ENCODE data around the gene RANBP10. TPM values are rescaled to one million over a fixed set of nuclear protein-coding genes. Genes with fewer than 3 reads are reported as not detected.

Gene RANBP10
- total and polyA plus RNA-seq, 2 of the 13 experiments (the other 11 are each of a cell fraction or from before 2014, with no cell fraction given): 9.2 to 22.7 TPM

DNA sequence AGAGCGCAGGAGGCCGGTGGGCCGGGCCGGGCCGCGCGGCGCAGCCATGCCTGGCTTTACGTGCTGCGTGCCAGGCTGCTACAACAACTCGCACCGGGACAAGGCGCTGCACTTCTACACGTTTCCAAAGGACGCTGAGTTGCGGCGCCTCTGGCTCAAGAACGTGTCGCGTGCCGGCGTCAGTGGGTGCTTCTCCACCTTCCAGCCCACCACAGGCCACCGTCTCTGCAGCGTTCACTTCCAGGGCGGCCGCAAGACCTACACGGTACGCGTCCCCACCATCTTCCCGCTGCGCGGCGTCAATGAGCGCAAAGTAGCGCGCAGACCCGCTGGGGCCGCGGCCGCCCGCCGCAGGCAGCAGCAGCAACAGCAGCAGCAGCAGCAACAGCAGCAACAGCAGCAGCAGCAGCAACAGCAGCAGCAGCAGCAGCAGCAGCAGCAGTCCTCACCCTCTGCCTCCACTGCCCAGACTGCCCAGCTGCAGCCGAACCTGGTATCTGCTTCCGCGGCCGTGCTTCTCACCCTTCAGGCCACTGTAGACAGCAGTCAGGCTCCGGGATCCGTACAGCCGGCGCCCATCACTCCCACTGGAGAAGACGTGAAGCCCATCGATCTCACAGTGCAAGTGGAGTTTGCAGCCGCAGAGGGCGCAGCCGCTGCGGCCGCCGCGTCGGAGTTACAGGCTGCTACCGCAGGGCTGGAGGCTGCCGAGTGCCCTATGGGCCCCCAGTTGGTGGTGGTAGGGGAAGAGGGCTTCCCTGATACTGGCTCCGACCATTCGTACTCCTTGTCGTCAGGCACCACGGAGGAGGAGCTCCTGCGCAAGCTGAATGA is 36.4 kb upstream of the RANBP10 start (continued):
- TF ChIP-seq, protein P1, sequence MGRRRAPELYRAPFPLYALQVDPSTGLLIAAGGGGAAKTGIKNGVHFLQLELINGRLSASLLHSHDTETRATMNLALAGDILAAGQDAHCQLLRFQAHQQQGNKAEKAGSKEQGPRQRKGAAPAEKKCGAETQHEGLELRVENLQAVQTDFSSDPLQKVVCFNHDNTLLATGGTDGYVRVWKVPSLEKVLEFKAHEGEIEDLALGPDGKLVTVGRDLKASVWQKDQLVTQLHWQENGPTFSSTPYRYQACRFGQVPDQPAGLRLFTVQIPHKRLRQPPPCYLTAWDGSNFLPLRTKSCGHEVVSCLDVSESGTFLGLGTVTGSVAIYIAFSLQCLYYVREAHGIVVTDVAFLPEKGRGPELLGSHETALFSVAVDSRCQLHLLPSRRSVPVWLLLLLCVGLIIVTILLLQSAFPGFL (CRISPR knock-in tag; IDR thresholded peaks at IDR 0.05): no peak
- TF ChIP-seq, protein P2, sequence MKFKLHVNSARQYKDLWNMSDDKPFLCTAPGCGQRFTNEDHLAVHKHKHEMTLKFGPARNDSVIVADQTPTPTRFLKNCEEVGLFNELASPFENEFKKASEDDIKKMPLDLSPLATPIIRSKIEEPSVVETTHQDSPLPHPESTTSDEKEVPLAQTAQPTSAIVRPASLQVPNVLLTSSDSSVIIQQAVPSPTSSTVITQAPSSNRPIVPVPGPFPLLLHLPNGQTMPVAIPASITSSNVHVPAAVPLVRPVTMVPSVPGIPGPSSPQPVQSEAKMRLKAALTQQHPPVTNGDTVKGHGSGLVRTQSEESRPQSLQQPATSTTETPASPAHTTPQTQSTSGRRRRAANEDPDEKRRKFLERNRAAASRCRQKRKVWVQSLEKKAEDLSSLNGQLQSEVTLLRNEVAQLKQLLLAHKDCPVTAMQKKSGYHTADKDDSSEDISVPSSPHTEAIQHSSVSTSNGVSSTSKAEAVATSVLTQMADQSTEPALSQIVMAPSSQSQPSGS (CRISPR knock-in tag; IDR thresholded peaks at IDR 0.05): no peak
- TF ChIP-seq, protein P3, sequence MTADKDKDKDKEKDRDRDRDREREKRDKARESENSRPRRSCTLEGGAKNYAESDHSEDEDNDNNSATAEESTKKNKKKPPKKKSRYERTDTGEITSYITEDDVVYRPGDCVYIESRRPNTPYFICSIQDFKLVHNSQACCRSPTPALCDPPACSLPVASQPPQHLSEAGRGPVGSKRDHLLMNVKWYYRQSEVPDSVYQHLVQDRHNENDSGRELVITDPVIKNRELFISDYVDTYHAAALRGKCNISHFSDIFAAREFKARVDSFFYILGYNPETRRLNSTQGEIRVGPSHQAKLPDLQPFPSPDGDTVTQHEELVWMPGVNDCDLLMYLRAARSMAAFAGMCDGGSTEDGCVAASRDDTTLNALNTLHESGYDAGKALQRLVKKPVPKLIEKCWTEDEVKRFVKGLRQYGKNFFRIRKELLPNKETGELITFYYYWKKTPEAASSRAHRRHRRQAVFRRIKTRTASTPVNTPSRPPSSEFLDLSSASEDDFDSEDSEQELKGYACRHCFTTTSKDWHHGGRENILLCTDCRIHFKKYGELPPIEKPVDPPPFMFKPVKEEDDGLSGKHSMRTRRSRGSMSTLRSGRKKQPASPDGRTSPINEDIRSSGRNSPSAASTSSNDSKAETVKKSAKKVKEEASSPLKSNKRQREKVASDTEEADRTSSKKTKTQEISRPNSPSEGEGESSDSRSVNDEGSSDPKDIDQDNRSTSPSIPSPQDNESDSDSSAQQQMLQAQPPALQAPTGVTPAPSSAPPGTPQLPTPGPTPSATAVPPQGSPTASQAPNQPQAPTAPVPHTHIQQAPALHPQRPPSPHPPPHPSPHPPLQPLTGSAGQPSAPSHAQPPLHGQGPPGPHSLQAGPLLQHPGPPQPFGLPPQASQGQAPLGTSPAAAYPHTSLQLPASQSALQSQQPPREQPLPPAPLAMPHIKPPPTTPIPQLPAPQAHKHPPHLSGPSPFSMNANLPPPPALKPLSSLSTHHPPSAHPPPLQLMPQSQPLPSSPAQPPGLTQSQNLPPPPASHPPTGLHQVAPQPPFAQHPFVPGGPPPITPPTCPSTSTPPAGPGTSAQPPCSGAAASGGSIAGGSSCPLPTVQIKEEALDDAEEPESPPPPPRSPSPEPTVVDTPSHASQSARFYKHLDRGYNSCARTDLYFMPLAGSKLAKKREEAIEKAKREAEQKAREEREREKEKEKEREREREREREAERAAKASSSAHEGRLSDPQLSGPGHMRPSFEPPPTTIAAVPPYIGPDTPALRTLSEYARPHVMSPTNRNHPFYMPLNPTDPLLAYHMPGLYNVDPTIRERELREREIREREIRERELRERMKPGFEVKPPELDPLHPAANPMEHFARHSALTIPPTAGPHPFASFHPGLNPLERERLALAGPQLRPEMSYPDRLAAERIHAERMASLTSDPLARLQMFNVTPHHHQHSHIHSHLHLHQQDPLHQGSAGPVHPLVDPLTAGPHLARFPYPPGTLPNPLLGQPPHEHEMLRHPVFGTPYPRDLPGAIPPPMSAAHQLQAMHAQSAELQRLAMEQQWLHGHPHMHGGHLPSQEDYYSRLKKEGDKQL (CRISPR knock-in tag; IDR thresholded peaks at IDR 0.05; ENCODE audit: low read depth): no peak
- TF ChIP-seq, protein P4, sequence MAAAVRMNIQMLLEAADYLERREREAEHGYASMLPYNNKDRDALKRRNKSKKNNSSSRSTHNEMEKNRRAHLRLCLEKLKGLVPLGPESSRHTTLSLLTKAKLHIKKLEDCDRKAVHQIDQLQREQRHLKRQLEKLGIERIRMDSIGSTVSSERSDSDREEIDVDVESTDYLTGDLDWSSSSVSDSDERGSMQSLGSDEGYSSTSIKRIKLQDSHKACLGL (CRISPR knock-in tag; IDR thresholded peaks at IDR 0.05): no peak; the same call in none of the 2 replicates
- no peak for TF ChIP-seq FOXA1 (IDR thresholded peaks at IDR 0.05)
- TF ChIP-seq FOXA1 (CRISPR knock-in tag; IDR thresholded peaks at IDR 0.05): no peak; the same call in 1 of the 2 replicates
- TF ChIP-seq, protein P5, sequence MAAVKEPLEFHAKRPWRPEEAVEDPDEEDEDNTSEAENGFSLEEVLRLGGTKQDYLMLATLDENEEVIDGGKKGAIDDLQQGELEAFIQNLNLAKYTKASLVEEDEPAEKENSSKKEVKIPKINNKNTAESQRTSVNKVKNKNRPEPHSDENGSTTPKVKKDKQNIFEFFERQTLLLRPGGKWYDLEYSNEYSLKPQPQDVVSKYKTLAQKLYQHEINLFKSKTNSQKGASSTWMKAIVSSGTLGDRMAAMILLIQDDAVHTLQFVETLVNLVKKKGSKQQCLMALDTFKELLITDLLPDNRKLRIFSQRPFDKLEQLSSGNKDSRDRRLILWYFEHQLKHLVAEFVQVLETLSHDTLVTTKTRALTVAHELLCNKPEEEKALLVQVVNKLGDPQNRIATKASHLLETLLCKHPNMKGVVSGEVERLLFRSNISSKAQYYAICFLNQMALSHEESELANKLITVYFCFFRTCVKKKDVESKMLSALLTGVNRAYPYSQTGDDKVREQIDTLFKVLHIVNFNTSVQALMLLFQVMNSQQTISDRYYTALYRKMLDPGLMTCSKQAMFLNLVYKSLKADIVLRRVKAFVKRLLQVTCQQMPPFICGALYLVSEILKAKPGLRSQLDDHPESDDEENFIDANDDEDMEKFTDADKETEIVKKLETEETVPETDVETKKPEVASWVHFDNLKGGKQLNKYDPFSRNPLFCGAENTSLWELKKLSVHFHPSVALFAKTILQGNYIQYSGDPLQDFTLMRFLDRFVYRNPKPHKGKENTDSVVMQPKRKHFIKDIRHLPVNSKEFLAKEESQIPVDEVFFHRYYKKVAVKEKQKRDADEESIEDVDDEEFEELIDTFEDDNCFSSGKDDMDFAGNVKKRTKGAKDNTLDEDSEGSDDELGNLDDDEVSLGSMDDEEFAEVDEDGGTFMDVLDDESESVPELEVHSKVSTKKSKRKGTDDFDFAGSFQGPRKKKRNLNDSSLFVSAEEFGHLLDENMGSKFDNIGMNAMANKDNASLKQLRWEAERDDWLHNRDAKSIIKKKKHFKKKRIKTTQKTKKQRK (IDR thresholded peaks at IDR 0.05; ENCODE audit: low read length): no peak
- peak; percentile 51; the same call in 1 of the 2 replicates for TF ChIP-seq ZMYM3 (CRISPR knock-in tag; IDR thresholded peaks at IDR 0.05)
- no peak for TF ChIP-seq REXO4 (CRISPR knock-in tag; IDR thresholded peaks at IDR 0.05; ENCODE audit: borderline replicate concordance)
- 0 out of 2 replicates have a peak, but pooled peaks have one; percentile 23 for TF ChIP-seq ETV5 (CRISPR knock-in tag; IDR thresholded peaks at IDR 0.05; ENCODE audit: borderline replicate concordance)
- peak; percentile 7; the same call in 1 of the 2 replicates for TF ChIP-seq ZNF329 (CRISPR knock-in tag; IDR thresholded peaks at IDR 0.05; ENCODE audit: low read depth)
- TF ChIP-seq, protein P6, sequence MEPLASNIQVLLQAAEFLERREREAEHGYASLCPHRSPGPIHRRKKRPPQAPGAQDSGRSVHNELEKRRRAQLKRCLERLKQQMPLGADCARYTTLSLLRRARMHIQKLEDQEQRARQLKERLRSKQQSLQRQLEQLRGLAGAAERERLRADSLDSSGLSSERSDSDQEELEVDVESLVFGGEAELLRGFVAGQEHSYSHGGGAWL (CRISPR knock-in tag; IDR thresholded peaks at IDR 0.05): no peak
- no peak for TF ChIP-seq NFKB2 (CRISPR knock-in tag; IDR thresholded peaks at IDR 0.05; ENCODE audit: borderline replicate concordance)
- TF ChIP-seq, protein P7, sequence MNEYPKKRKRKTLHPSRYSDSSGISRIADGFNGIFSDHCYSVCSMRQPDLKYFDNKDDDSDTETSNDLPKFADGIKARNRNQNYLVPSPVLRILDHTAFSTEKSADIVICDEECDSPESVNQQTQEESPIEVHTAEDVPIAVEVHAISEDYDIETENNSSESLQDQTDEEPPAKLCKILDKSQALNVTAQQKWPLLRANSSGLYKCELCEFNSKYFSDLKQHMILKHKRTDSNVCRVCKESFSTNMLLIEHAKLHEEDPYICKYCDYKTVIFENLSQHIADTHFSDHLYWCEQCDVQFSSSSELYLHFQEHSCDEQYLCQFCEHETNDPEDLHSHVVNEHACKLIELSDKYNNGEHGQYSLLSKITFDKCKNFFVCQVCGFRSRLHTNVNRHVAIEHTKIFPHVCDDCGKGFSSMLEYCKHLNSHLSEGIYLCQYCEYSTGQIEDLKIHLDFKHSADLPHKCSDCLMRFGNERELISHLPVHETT (CRISPR knock-in tag; conservative IDR thresholded peaks at IDR 0.05): no peak; the same call in 1 of the 2 replicates

Data from HepG2 (cell line).